Ectodermal cell (in vitro differentiated cells): ENCODE data around the gene NTSR1.

ENCODE experiments used
- H3K27ac ChIP-seq: 2 replicates; pipeline ENCODE4 v1.7.0; 2013; ENCODE audit warnings: mild to moderate bottlenecking, low read depth, low read length; ENCODE audit not compliant: insufficient read depth, poor library complexity, severe bottlenecking
- H3K27me3 ChIP-seq: 2 replicates; pipeline ENCODE4 v1.7.0; 2013; ENCODE audit warnings: mild to moderate bottlenecking, low read length; ENCODE audit not compliant: insufficient read depth, control insufficient read depth, poor library complexity, severe bottlenecking
- H3K36me3 ChIP-seq: one replicate; pipeline ENCODE4 v1.7.0; 2013; ENCODE audit warnings: low read length; ENCODE audit not compliant: control insufficient read depth, insufficient read depth
- H3K4me1 ChIP-seq: one replicate; pipeline ENCODE4 v1.7.0; 2013; ENCODE audit warnings: low read length; ENCODE audit not compliant: control insufficient read depth, insufficient read depth
- H3K4me3 ChIP-seq: 2 replicates; pipeline ENCODE4 v1.7.0; 2013; ENCODE audit warnings: low read depth, low read length, control low read depth; ENCODE audit not compliant: insufficient read depth
- H3K9me3 ChIP-seq: 2 replicates; pipeline ENCODE4 v1.7.0; 2013; ENCODE audit warnings: mild to moderate bottlenecking, low read length, moderate library complexity; ENCODE audit not compliant: control insufficient read depth
- WGBS, 2 experiments: methylation state at CpG; one replicate each; pipeline ENCODE4 v1.1.7; 2013; ENCODE audit warnings: missing lambda C conversion rate in 2 of 2; 5-methylcytosine and 5-hydroxymethylcytosine counted together

Gene NTSR1

GRCh38 chr20:62745279-62745951 is 36.8 kb downstream of the NTSR1 start:
- H3K4me3 ChIP-seq = no peak overlapping the region
- H3K27ac ChIP-seq = no peak overlapping the region
- H3K36me3 ChIP-seq = no peaks in the 10 kb centered on the region
- peaks cover 7% of the 10 kb centered on the region for H3K27me3 ChIP-seq
- no peaks in the 10 kb centered on the region for H3K9me3 ChIP-seq
- peaks cover 15% of the 10 kb centered on the region for H3K4me1 ChIP-seq
- 84 to 87% methylated on average over 11 of the region's 11 CpGs for WGBS, 2 experiments

DNA sequence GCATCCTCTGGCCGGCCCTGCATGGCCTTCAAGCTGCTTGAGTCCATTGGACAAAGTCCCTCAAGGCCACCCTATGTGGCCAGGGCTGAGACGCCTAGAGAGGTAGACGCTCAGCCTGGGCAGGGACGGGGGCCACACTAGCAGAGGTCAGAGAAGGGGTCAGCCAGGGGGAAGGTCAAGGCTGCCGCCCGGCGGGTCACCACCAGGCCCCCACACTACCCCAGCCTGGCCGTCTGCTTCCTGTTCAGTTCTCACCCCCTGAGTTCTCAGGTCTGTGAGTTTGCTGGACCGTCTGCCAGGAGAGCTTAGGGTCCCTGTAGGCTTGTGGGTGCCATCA is 37.3 kb downstream of the NTSR1 start:
- peaks cover 10% of the 10 kb centered on the region for H3K4me1 ChIP-seq
- no peaks in the 10 kb centered on the region for H3K36me3 ChIP-seq
- H3K27ac ChIP-seq = no peak overlapping the region
- no peaks in the 10 kb centered on the region for H3K9me3 ChIP-seq
- H3K4me3 ChIP-seq = no peak overlapping the region
- H3K27me3 ChIP-seq = peaks cover 2% of the 10 kb centered on the region
- 89 to 93% methylated on average over 9 of the region's 9 CpGs for WGBS, 2 experiments

DNA sequence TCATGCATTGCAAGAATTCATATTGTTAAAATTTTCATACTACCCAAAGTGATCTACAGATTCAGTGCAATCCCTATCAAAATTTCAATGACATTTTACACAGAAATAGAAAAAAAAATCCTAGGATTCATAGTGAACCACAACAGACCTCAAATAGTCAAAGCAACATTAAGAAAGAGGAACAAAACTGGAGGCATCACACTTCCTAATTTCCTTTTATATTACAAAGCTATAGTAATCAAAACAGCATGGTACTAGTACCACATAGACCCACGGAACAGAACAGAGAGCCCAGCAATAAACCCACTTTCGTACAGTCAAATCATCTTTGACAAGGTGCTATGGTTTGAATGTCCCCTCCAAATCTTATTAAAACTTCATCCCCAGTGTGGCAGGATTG is 39.7 kb downstream of the NTSR1 start:
- no peaks in the 10 kb centered on the region for H3K9me3 ChIP-seq
- no peak overlapping the region for H3K27ac ChIP-seq
- no peaks in the 10 kb centered on the region for H3K36me3 ChIP-seq
- WGBS, 2 experiments = 59 to 72% methylated on average over 2 of the region's 2 CpGs
- H3K4me3 ChIP-seq = no peak overlapping the region
- peaks cover 9% of the 10 kb centered on the region for H3K4me1 ChIP-seq
- no peaks in the 10 kb centered on the region for H3K27me3 ChIP-seq

- Histone ChIP-seq H3K36me3 (no peaks in the 10 kb centered on the region), H3K4me3 (no peak overlapping the region), H3K27ac (no peak overlapping the region), H3K9me3 (no peaks in the 10 kb centered on the region), H3K4me1 (peaks cover 6% of the 10 kb centered on the region), H3K27me3 (no peaks in the 10 kb centered on the region)
- 89 to 90% methylated on average over 27 of the region's 27 CpGs for WGBS, 2 experiments
Measured at GRCh38 chr20:62749851-62750445, 41.3 kb downstream of the NTSR1 start.

GRCh38 chr20:62751551-62752150 is 43.0 kb downstream of the NTSR1 start:
- Histone ChIP-seq H3K9me3 (no peaks in the 10 kb centered on the region), H3K4me3 (no peak overlapping the region), H3K27me3 (no peaks in the 10 kb centered on the region), H3K36me3 (no peaks in the 10 kb centered on the region), H3K27ac (no peak overlapping the region), H3K4me1 (peaks cover 6% of the 10 kb centered on the region)
- WGBS, 2 experiments = 90 to 91% methylated on average over 14 of the region's 14 CpGs

GRCh38 chr20:62752181-62752670 is 43.6 kb downstream of the NTSR1 start:
- WGBS, 2 experiments = 37% methylated on average over 22 of the region's 22 CpGs

GRCh38 chr20:62752671-62753501 is 44.2 kb downstream of the NTSR1 start:
- Histone ChIP-seq H3K27ac (no peak overlapping the region), H3K9me3 (no peaks in the 10 kb centered on the region)
- WGBS, 2 experiments = 91% methylated on average over 29 of the region's 29 CpGs

More at GRCh38 chr20:62752181-62752670, 43.6 kb downstream of the NTSR1 start:
- H3K4me1 ChIP-seq = peaks cover 6% of the 10 kb centered on the region
- no peaks in the 10 kb centered on the region for H3K9me3 ChIP-seq
- H3K36me3 ChIP-seq = no peaks in the 10 kb centered on the region
- no peaks in the 10 kb centered on the region for H3K27me3 ChIP-seq
- no peak overlapping the region for H3K4me3 ChIP-seq
- no peak overlapping the region for H3K27ac ChIP-seq

GRCh38 chr20:62753626-62754025 is 45.0 kb downstream of the NTSR1 start:
- WGBS, 2 experiments = 94 to 96% methylated on average over 11 of the region's 11 CpGs

More at GRCh38 chr20:62752671-62753501, 44.2 kb downstream of the NTSR1 start:
- H3K27me3 ChIP-seq = no peaks in the 10 kb centered on the region
- H3K36me3 ChIP-seq = no peaks in the 10 kb centered on the region
- peaks cover 6% of the 10 kb centered on the region for H3K4me1 ChIP-seq
- no peak overlapping the region for H3K4me3 ChIP-seq

GRCh38 chr20:62754122-62754990 is 45.7 kb downstream of the NTSR1 start:
- Histone ChIP-seq H3K9me3 (no peaks in the 10 kb centered on the region), H3K27me3 (no peaks in the 10 kb centered on the region), H3K4me1 (peaks cover 6% of the 10 kb centered on the region), H3K36me3 (no peaks in the 10 kb centered on the region), H3K27ac (no peak overlapping the region), H3K4me3 (no peak overlapping the region)
- WGBS, 2 experiments = 93% methylated on average over 31 of the region's 31 CpGs

More at GRCh38 chr20:62753626-62754025, 45.0 kb downstream of the NTSR1 start:
- H3K4me3 ChIP-seq = no peak overlapping the region
- peaks cover 6% of the 10 kb centered on the region for H3K4me1 ChIP-seq
- no peaks in the 10 kb centered on the region for H3K27me3 ChIP-seq
- no peak overlapping the region for H3K27ac ChIP-seq
- no peaks in the 10 kb centered on the region for H3K36me3 ChIP-seq
- no peaks in the 10 kb centered on the region for H3K9me3 ChIP-seq
